HG02588 (cell line): ENCODE results near the gene ADM2.
"Not testable (repeated sequence)": the region's sequence is repeated elsewhere in the genome, so short reads cannot be mapped to it uniquely, and the experiment has no call there.

ENCODE experiments used
- ATAC-seq: cut with Tn5 transposase; IDR thresholded peaks from one replicate; pipeline ENCODE4 v1.9.1; 2021; ENCODE audit warnings: mild to moderate bottlenecking, moderate library complexity; ENCODE audit not compliant: unreplicated experiment

The ADM2 gene

GRCh38 chr22:50481440-50482106, at the start of gene ADM2:
TSS of gene ADM2 (plus strand) at chr22:50481543. CDS start at chr22:50481848, 305 bp downstream.
- ATAC-seq, result no peak

- ATAC-seq, result no peak
These were observed 49.0 kb upstream of the ADM2 start for GRCh38 chr22:50432131-50432876.

- not testable (repeated sequence) for ATAC-seq
These were observed 48.3 kb upstream of the ADM2 start for GRCh38 chr22:50432877-50433510.

- no peak for ATAC-seq
These were observed 46.5 kb upstream of the ADM2 start for GRCh38 chr22:50434849-50435248.

- ATAC-seq, result no peak
These were observed 45.9 kb upstream of the ADM2 start for GRCh38 chr22:50435291-50436014.

DNA sequence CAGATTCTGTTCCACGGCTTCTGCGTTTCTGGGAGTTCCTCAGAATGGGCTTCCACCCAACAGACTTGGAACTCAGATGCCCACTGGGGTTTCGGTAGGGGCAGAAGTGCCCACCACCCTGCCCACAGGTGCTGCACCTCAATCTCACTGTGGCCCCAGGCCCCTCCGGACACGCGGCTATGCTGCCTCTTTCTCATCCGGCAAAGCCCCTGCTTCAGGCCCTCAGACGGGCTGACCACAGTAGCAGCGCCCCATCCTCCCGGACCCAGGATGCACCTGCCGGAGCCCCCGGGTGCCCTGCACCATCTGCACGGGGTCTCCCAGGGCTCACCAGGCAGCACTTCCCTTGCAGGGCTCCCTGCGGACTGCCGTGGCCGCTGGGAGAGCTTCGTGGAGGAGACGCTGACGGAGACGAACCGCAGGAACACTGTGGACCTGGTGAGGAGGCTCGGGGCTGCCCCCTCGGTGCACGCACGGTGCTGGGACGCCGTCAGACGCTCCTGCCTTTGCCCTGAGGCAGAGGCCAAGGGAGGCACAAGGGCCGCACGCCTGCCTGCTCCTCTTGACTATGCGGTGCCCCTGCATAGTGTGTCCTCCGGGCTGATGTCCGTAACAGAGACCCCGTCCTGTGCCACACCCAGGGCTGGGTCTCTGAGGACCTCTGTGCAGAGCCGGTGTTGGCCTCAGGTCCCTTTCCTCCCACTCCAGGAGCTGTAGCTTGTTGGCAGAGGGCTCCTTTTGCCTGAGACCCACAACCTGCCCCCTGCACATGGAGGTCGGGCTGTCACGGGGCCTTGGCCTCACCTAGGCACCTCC, 45.1 kb upstream of the ADM2 start:
- ATAC-seq, result no peak

DNA sequence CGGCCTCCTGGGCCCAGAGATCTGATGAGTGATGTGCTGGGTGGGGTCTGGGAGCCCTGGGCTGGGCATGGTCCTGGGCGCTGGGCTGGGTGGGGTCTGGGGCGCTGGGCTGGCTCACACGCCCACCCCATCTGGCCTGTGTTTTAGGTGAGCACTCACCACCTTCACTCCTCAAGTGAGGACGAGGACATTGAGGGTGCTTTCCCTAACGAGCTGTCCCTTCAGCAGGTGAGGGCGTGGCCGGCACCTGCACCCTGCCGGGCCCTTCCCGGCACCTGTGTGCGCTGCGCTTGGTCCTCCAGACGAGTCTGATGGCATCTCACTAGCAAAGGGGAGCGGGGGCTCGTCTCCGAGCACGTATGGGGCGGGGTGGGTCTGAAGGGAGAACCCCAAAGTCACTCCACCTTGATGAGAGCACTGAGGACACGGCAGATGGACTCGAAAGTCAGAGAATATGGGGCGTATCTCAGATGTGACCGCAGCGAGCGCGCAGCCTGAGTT, 44.5 kb upstream of the ADM2 start:
- ATAC-seq, result no peak

GRCh38 chr22:50437511-50438304, 43.6 kb upstream of the ADM2 start:
- ATAC-seq, result no peak

- ATAC-seq, result no peak
These were observed 42.8 kb upstream of the ADM2 start for GRCh38 chr22:50438305-50439275.

DNA sequence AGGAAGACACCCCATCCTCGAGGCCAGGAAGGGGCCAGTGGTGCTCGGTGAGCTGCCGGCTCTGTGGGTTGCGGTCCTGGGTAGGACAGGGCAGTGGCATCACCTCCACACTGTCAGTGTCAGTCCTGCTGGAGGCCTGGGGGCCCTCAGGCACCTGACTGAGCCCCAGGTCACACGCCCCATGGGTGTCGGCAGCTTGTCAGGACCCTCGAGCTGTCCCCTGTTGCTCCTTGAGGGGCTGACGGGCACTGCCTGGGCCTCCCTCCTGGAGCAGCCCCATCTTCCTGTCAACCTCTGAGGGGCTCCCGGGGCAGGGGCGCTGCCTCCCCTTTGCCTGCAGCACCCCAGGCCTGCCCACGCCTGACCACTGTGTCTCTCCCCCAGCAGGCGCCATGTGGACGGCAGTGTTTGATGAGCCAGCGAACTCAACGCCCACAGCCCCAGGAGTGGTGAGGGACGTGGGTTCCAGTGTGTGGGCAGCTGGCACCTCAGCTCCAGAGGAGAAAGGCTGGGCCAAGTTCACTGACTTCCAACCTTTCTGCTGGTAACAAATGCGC, 42.0 kb upstream of the ADM2 start:
- ATAC-seq, result no peak

DNA sequence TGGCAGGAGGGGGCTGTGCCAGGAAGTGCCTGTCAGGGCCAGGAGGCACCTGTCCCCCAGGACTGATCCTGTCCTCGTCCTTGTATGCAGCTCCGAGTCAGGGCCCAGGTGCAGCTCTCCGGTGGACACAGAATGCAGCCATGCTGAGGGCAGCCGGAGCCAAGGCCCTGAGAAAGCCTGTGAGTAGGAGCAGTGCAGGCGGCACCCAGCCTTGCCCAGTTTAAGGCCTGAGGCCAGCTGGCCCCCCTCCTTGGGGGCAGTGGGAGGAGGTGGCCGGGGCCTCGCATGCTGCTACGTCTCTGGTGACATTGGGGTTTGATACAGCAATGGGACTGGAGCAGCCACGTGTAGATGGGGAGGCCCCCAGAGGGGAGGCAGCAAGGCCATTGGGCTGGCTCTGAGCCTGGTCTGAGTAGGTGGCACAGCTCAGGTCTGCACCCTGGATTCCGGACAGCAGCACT, 41.4 kb upstream of the ADM2 start:
- no peak for ATAC-seq

GRCh38 chr22:50440544-50441249, 40.6 kb upstream of the ADM2 start:
- no peak for ATAC-seq

GRCh38 chr22:50441428-50441993, 39.8 kb upstream of the ADM2 start:
- no peak for ATAC-seq

- no peak for ATAC-seq
These were observed 38.1 kb upstream of the ADM2 start for GRCh38 chr22:50443197-50443596.

DNA sequence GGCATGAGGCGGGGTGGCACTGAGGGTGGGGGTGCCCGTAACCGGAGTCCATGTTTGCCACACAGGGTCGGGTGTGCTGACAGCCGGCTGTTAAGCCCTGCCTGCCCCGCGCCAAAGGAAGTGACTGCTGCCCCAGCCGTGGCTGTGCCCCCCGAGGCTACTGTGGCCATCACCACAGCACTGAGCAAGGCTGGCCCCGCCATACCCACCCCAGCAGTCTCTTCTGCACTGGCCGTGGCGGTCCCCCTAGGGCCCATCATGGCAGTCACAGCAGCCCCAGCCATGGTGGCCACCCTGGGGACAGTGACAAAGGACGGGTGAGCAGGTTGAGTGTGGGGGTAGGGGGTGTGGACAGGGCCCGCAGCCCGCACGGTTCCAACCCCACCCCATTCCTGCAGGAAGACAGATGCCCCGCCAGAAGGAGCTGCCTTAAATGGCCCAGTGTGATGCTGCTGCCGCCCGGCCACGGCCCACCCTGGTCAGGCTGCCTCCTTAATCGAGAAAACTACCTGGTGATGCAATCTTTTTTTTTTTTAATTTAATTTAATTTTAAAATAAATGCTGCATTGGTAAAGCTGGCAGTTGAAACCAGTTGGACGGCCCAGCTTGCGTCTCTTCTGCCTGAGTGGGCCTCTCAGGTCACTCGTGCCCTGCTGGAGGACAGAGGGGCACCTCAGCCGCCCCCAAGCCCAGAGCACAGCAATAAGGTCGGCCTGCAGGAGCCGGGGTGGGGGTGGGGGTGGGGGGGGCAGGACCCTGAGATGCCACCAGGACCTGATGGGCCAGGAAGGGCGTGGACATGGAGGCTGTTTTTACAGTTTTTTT, 37.3 kb upstream of the ADM2 start:
- no peak for ATAC-seq

GRCh38 chr22:50444663-50445062, 36.7 kb upstream of the ADM2 start:
- ATAC-seq, result no peak
